CMK (cell line): ENCODE data around the gene GABARAPL1.
"Not testable (repeated sequence)": the region's sequence is repeated elsewhere in the genome, so short reads cannot be mapped to it uniquely, and the experiment has no call there.

ENCODE experiments used
- DNase-seq: peaks from one replicate; pipeline ENCODE4 v3.0.0-alpha.2; 2010; ENCODE audit warnings: low read depth

Gene GABARAPL1

GRCh38 chr12:10204495-10204894 is 8.2 kb upstream of the GABARAPL1 start:
- DNase-seq = not testable (repeated sequence)

GRCh38 chr12:10205220-10205807 is 7.4 kb upstream of the GABARAPL1 start:
- DNase-seq = no peak

GRCh38 chr12:10207136-10207535 is 5.5 kb upstream of the GABARAPL1 start:
- no peak for DNase-seq

- no peak for DNase-seq
Observed at GRCh38 chr12:10210225-10210624, 2.5 kb upstream of the GABARAPL1 start.

GRCh38 chr12:10211101-10211939 is 1.4 kb upstream of the GABARAPL1 start:
- DNase-seq = no peak

DNA sequence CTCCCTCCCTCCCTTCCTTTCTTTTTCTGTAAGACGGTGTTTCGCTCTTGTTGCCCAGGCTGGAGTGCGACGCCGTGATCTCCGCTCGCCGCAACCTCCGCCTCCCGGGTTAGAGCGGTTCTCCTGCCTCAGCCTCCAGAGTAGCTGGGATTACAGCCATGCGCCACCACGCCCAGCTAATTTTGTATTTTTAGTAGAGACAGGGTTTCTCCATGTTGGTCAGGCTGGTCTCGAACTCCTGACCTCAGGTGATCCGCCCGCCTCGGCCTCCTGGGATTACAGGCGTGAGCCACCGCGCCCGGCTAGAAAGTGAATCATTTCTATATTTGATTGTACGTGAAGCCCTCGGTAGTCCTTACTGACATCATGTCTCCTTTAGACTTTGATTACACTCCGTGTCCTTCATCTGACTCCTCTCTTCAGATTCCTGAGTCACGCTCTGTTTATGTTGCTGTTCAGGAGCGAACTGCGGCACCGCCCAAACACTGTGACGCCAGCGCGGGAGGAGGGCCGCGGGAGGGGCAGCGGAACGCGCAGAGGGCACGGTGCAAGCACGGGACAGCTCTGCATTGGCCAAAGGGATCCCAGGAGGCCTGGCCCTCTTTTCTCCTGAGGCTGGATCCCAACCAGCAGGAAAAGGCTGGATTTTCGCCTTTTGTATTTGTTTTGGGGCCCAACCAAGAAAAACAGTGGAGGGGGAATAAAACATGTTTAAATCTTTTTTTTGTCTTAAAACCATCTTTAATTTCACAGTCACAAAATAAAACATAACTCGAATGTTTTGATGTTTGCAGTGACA is 538 bp upstream of the GABARAPL1 start:
- no peak for DNase-seq

DNA sequence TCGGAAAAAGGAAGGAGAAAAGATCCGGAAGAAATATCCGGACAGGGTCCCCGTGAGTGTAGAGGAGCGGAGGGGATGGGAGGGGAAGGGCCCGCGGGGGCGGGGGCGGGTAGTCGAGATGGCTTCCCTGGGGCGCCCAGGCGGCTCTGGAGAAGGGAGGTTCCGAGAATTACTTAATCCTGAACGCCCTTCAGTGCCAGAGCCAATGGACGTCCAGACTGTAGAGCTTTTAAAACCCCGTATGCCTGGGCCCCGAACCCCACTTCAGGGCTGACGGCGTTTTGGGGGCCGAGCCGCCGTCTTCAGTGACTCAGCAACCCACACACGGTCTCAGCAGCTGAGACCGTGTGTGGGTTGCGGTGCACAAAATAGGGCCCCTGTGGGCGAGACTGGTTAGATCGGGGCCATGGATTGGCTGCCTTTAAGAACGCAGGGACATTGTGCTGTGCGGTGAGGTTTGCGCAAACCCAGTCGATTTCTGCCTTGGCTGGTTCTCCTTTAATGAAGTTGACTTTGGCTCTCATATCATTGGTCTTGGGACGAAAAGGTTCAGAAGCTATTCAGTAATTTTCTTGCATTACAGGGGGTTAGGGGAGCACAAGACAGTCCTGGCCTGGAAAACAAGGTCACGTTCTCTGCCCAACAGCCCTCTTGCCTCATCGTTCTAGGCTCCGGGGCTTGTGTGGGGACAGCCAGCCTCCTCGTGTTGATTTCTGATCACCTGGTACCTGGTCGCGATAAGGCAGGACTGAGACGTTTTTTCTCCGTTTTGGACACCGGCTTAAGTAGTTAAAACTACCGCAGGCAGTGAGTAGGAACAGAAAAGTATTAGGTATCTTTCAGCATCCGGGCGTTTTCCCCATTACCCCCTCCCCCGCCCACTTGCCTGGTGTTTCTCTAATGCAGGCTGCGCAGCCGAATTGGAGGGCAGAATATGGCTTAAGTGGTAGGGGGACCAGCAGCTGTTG is 775 bp downstream of the GABARAPL1 start:
- peak; percentile 49 for DNase-seq

- no peak for DNase-seq
Observed at GRCh38 chr12:10214136-10214894, 1.6 kb downstream of the GABARAPL1 start.

GRCh38 chr12:10214895-10215267 is 2.2 kb downstream of the GABARAPL1 start:
- no peak for DNase-seq

GRCh38 chr12:10215436-10215835 is 2.8 kb downstream of the GABARAPL1 start:
- DNase-seq = no peak

DNA sequence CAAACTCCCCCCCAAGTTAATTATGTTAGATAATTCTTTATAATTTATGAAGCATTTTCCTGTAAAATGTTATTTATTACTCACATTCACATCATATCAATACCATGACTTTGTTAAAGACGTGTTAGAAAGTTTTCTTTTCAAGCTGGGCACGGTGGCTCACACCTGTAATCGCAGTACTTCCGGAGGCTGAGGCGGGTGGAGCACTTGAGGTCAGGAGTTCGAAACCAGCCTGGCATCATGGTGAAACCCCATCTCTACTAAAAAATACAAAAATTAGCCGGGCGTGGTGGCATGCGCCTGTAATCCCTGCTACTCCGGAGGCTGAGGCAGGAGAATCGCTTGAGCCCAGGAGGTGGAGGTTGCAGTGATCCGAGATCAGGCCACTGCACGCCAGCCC is 3.3 kb downstream of the GABARAPL1 start:
- not testable (repeated sequence) for DNase-seq

DNA sequence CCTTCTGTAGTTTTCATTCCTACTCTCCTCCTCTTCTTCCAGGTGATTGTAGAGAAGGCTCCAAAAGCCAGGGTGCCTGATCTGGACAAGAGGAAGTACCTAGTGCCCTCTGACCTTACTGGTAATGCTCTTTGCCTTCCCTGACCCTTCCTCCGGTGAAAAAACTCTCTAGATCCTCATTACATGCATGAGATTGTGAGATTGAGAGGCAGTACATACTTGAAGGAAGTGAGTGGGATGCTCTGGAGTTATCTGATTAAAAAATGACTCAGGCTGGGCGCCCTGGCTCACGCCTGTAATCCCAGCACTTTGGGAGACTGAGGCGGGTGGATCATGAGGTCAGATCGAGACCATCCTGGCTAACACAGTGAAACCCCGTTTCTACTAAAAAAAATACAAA is 5.3 kb downstream of the GABARAPL1 start:
- no peak for DNase-seq

DNA sequence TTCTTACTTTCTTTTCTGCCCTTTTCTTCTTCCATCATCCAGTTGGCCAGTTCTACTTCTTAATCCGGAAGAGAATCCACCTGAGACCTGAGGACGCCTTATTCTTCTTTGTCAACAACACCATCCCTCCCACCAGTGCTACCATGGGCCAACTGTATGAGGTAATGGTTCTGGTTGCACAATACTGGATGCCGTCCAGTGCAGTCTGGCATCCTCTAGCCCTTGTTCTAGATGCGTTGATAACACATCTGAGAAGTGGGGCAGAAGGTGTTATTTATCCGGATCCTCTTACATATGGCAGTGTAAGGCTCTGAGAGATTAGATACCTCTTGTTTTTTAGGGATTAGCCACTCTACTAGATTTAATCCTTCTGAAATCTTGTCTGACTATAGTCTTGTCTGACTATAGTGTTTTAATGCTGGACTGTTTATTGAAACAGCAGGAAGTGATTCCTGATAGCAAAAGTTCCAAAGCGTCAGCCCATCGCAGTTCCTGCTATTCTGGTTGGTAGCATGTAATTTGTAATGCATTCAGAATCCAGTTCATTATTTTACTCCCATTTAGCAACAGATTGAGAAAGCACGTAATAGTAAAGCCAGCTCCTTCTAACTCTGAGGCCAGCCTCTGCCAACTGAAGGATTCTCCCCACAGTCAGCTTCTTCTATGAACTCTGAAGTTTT is 7.9 kb downstream of the GABARAPL1 start:
- no peak for DNase-seq

- DNase-seq = no peak
Observed at GRCh38 chr12:10221846-10222245, 9.2 kb downstream of the GABARAPL1 start.

DNA sequence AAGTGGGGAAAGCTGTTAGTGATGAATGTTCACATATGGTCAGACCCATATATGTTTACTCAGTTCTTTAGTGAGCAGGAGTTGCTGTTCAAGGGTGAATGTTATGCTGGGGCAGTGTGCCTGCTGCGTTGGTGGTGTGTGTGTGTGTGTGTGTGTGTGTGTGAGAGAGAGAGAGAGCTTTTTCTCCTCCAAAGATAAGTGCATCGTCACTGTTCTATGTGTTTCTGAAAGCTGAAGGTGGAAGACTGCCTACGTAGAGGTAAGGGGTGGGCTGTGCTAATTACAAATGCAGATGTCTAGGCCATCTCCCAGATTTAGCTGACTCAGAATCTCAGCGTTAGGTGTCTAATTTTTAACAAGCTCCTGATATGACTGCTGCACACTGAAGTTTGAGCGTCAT is 10.5 kb downstream of the GABARAPL1 start:
- no peak for DNase-seq

DNA sequence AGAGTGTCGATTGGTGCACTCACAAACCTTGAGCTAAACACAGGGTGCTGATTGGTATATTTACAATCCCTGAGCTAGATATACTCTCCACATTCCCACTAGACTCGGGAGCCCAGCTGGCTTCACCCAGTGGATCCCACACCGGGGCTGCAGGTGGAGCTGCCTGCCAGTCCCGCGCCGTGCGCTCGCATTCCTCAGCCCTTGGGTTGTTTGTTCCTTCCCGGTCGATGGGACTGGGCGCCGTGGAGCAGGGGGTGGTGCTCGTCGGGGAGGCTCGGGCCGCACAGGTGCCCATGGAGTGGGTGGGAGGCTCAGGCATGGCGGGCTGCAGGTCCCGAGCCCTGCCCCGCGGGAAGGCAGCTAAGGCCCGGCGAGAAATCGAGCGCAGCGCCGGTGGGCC is 12.7 kb downstream of the GABARAPL1 start:
- not testable (repeated sequence) for DNase-seq

DNA sequence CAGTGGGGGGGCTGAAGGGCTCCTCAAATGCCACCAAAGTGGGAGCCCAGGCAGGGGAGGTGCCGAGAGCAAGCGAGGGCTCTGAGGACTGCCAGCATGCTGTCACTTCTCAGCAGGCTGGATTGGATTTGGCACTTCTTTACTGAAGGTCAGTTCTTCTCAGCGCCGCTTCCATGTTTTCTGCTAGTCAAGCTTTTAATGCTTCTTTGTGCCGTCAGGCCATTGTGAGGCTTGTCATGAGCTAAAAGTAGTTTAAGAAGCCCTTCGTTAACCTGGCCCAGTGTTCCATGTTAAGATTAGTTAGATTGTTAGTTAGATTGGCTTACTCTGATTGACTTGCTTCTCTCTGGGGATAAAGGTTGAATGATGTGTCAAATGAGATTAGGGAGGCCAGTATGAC is 13.4 kb downstream of the GABARAPL1 start:
- no peak for DNase-seq

DNA sequence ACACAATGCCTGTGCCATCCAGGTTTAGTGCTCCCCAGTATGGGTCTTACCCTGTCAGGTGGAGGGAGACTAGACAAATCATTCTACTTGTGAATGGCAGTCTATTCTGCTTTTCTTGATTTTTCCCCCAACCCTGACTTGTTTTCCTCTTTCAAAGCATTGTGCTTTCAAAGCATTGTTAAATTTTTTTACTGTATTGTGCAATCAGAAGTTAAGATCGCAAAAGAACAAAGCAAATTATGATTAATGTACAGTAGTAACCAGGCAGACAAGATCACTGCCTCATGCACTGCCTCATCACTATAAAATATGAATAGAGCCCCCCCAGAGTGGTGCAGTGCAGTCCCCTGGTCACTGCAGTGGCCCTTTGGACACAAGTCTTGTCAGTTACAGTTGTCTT is 14.1 kb downstream of the GABARAPL1 start:
- no peak for DNase-seq

GRCh38 chr12:10227648-10228047 is 15.0 kb downstream of the GABARAPL1 start:
- DNase-seq = no peak

- no peak for DNase-seq
Observed at GRCh38 chr12:10234562-10234961, 21.9 kb downstream of the GABARAPL1 start.
